Testis (tissue), 3 donors: ENCODE measurements around the gene STYK1. TPM values are rescaled to one million over a fixed set of nuclear protein-coding genes. Genes with fewer than 3 reads are reported as not detected.

ENCODE experiments used
- DNase-seq: peaks from one replicate; pipeline ENCODE4 v3.0.0-alpha.2; 2019
- H3K27ac ChIP-seq, 2 donors: fragments of 200-600 bp; sonication (generic); one replicate each; pipeline ENCODE4 v1.5.1; 2019
- H3K27me3 ChIP-seq: fragments of 200-600 bp; sonication (generic); one replicate; pipeline ENCODE4 v1.5.1; 2019
- H3K36me3 ChIP-seq: fragments of 200-600 bp; sonication (generic); one replicate; pipeline ENCODE4 v1.5.1; 2017; ENCODE audit warnings: low read depth; ENCODE audit errors: missing control alignments
- H3K4me1 ChIP-seq: fragments of 200-600 bp; sonication (generic); one replicate; pipeline ENCODE4 v1.5.1; 2019
- H3K4me3 ChIP-seq, 2 donors: fragments of 200-600 bp; sonication (generic); one replicate each; pipeline ENCODE4 v1.5.1; 2017 to 2019
- H3K9me3 ChIP-seq: fragments of 200-600 bp; sonication (generic); one replicate; pipeline ENCODE4 v1.5.1; 2017
- POLR2A ChIP-seq: fragments of 450-650 bp; IDR thresholded peaks from one replicate; pipeline ENCODE4 v1.6.1; 2017; ENCODE audit warnings: antibody characterized with exemption, mild to moderate bottlenecking, moderate library complexity
- WGBS, 2 donors: methylation state at CpG; one replicate each; pipeline ENCODE4 v1.1.5; 2018; 5-methylcytosine and 5-hydroxymethylcytosine counted together
- intact Hi-C: fragments of 100-400 bp; cut with DNase I; formaldehyde crosslinking; loops from one replicate; pipeline ENCODE4 v1.15.1; 2023; ENCODE audit warnings: low total_unique reads
- polyA plus RNA-seq: library from polyadenylated mRNA; stranded (reverse); fragments of 350-450 nt; fragmentation: Illumina TruSeq; extraction: RNeasy Lipid Tissue Mini Kit (QIAGEN cat#74804); gene quantifications from one replicate; pipeline ENCODE4 v1.2.3, GENCODE V29; 2014; ENCODE audit warnings: low read depth, low replicate concordance; ENCODE audit not compliant: insufficient read depth
- total RNA-seq, 2 donors: library from RNA; depleted of rRNA; stranded (reverse); fragments of >200 nt; gene quantifications; one replicate each; pipeline ENCODE4 v1.2.3, GENCODE V29; 2016
- TF ChIP-seq, protein P1 (sequence below), 3 experiments: fragments of 450-650 bp in 2 of 3; fragments of 200-600 bp in 1 of 3; sonication (generic) in 1 of 3; IDR thresholded peaks; one replicate each; pipeline ENCODE4 v1.5.1; 2016 to 2019; ENCODE audit warnings: antibody characterized with exemption in 3 of 3, mild to moderate bottlenecking in 2 of 3, moderate library complexity in 1 of 3

STYK1 gene
- total and polyA plus RNA-seq, 3 donors from 2014 or later, result 0.24 to 0.50 (median 0.26) TPM

DNA sequence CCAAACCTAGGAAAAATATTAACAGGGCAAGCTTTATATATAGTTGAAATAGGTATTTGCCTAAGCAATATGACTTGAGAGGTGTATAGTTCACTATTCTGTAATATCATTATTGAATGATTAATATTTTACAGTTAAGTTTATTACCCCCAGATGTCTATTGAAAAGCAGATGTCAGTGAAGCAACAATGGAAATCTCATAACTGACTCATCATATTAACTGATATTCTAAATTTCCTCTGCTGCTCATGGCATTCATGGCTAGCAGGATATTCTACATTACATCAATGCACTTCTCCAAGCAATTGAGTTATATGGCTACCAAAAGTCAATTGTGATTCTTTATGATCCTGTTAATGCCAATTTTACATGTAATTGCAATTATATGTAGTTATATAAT lies 50.7 kb downstream of the STYK1 start:
- no peak for DNase-seq
- no peaks in the 10 kb centered on the region for H3K4me1 ChIP-seq
- H3K9me3 ChIP-seq, result no peaks in the 10 kb centered on the region
- no peak overlapping the region for H3K4me3 ChIP-seq
- intact Hi-C loops, result no loop called here
- H3K27ac ChIP-seq, result no peak overlapping the region
- no peaks in the 10 kb centered on the region for H3K27me3 ChIP-seq
- TF ChIP-seq, protein P1, sequence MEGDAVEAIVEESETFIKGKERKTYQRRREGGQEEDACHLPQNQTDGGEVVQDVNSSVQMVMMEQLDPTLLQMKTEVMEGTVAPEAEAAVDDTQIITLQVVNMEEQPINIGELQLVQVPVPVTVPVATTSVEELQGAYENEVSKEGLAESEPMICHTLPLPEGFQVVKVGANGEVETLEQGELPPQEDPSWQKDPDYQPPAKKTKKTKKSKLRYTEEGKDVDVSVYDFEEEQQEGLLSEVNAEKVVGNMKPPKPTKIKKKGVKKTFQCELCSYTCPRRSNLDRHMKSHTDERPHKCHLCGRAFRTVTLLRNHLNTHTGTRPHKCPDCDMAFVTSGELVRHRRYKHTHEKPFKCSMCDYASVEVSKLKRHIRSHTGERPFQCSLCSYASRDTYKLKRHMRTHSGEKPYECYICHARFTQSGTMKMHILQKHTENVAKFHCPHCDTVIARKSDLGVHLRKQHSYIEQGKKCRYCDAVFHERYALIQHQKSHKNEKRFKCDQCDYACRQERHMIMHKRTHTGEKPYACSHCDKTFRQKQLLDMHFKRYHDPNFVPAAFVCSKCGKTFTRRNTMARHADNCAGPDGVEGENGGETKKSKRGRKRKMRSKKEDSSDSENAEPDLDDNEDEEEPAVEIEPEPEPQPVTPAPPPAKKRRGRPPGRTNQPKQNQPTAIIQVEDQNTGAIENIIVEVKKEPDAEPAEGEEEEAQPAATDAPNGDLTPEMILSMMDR (IDR thresholded peaks at IDR 0.05), result no peak
- TF ChIP-seq POLR2A, result no peak
- no peaks in the 10 kb centered on the region for H3K36me3 ChIP-seq

DNA sequence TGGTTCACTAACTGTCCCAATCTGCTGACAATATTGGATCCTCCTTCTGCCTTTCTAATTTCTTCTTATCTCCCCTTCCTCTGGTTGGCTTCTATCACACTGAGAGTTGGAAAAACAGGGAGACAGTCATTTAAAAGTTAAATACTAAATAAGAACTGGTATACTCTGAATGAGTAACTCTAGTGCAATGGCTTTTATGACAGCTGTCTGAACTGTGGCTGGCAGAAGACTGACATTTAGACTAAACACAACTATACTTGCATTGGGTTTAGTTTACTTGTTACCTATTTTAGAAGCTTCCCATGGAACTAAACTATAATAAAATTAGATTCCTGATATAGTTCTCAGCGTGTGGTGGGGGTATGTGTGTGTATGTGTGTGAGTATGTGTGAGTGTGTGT lies 52.6 kb downstream of the STYK1 start:
- Histone ChIP-seq H3K27me3 (no peaks in the 10 kb centered on the region), H3K9me3 (no peaks in the 10 kb centered on the region), H3K4me3 (no peak overlapping the region), H3K4me1 (no peaks in the 10 kb centered on the region), H3K27ac (no peak overlapping the region), H3K36me3 (no peaks in the 10 kb centered on the region)
- intact Hi-C loops, result no loop called here
- WGBS, 2 donors, result 80 to 85% methylated on average over 1 of the region's 1 CpG
- DNase-seq, result no peak
- TF ChIP-seq, protein P1 (IDR thresholded peaks at IDR 0.05), result no peak
- TF ChIP-seq POLR2A, result no peak

DNA sequence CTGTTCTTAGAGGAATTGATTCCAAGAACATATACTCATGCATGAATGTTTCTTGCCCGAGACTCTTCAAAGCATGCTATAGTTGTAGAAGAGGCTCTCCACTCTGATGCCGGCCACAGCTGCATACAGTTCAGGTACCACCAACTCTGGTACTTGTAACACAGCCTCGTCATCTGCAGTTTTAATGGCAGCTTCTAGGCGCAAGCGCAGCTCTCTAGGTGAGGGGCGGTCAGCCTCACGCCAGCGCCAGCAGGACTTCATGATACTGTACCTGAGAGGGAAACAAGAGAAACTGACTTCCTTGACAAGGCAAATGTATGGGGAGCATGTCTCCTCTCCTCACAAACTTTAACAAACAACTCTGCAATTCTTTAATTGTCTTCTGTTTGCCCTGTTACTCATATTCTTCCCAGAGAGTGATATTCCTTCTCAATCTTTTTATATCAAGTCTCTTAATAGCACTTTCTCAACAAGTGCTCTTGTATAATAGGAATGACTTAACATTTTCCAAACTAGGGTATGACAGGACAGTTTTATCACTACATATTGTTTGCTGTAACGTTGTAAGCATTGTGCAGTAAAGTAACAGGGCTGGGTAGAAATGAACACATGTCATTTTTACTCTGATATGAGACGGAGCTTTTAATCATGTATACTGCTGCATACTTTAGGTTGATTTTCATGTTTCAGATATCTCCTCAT lies 53.6 kb downstream of the STYK1 start:
- TF ChIP-seq, protein P1 (IDR thresholded peaks at IDR 0.05), result no peak
- no peak for TF ChIP-seq POLR2A
- intact Hi-C loops, result no loop called here

DNA sequence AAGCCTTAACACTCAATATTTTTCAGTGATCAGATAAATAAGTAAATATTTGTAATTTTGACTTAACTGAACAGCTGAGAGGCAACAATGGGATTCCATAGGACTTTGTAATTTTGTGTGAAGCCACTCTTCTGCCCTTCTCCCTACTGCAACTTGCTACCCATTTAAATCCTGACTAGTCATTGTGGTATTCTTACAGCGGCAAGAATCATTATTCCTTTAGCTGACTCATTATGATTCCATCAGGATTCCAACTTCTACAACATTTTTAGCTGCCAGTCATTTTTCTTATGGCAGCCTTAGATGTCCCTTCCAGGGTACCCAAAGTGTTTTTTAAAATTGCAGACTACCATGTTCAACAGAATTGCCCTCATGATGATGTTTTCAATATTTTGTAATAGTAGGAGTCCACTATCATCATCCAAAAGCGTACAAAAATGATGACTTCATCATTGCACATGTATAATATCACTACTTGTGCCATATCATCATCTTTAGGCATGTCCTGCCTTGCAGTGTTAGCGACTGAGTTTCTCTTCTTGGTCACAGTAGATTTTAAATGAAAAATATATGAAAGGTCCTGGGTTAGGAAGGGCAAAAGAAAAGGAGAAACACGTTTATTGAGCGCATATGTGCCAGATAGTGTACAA lies 55.4 kb downstream of the STYK1 start:
- Histone ChIP-seq H3K27ac (no peak overlapping the region), H3K9me3 (no peaks in the 10 kb centered on the region), H3K4me3 (no peak overlapping the region), H3K27me3 (no peaks in the 10 kb centered on the region), H3K36me3 (no peaks in the 10 kb centered on the region), H3K4me1 (no peaks in the 10 kb centered on the region)
- intact Hi-C loops, result loop anchor here (10.0 kb wide), 1 partner anchor 106 kb away; the partner anchor contains the start of gene YBX3
- TF ChIP-seq POLR2A, result no peak
- TF ChIP-seq, protein P1 (IDR thresholded peaks at IDR 0.05), result no peak
- WGBS, 2 donors, result 85 to 88% methylated on average over 5 of the region's 5 CpGs
- DNase-seq, result no peak

More for the DNA sequence above, 53.6 kb downstream of the STYK1 start:
- H3K36me3 ChIP-seq, result no peaks in the 10 kb centered on the region
- no peaks in the 10 kb centered on the region for H3K4me1 ChIP-seq
- H3K4me3 ChIP-seq, result no peak overlapping the region
- WGBS, 2 donors, result 79 to 87% methylated on average over 10 of the region's 10 CpGs
- no peaks in the 10 kb centered on the region for H3K9me3 ChIP-seq
- H3K27me3 ChIP-seq, result no peaks in the 10 kb centered on the region
- DNase-seq, result no peak
- H3K27ac ChIP-seq, result no peak overlapping the region
